Endometrial microvascular endothelial cells (primary cell): Measurements from ENCODE around the gene ATP4A. TPM values are rescaled to one million over a fixed set of nuclear protein-coding genes. Genes with fewer than 3 reads are reported as not detected.
"Not testable (repeated sequence)": the region's sequence is repeated elsewhere in the genome, so short reads cannot be mapped to it uniquely, and the experiment has no call there.

Experiments used
- in situ Hi-C: cut with HindIII; loops from 2 replicates; pipeline ENCODE4 v1.10.0; 2017; ENCODE audit warnings: low sequenced_read_pairs, low pct_unique_long_range_greater_than_20kb; ENCODE audit errors: inconsistent ontology term
- total RNA-seq: library from RNA; depleted of rRNA; stranded (reverse); fragments of >200 nt; gene quantifications from one replicate; pipeline ENCODE4 v1.2.3, GENCODE V29; 2015; ENCODE audit errors: inconsistent ontology term

ATP4A gene
- total RNA-seq: not detected

GRCh38 chr19:35563207-35563829 lies at the start of gene ATP4A:
Gene ATP4A (minus strand): TSS chr19:35563658. CDS start chr19:35563629, 29 bp downstream.
- in situ Hi-C loops: no loop called here

GRCh38 chr19:35612559-35613321 lies 49.3 kb upstream of the ATP4A start, which contains the start of gene HAUS5:
Gene HAUS5 (plus strand): TSS chr19:35612735. CDS start chr19:35612795, 60 bp downstream.
- in situ Hi-C loops: no loop called here

DNA sequence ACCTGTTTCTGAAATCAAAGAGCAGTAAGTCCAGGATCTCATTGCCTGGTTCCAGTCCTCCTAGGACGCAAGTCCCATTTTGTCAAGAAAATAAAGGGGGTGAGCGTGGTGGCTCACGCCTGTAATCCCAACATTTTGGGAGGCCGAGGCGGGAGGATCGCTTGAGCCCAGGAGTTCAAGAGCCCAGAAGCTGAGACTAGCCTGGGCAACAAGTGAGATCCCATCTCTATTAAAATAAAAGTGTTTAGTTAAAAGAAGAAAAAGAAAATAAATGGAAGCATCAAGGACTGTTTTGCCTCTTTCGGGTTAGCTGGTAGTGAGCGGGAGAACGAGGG lies 48.7 kb upstream of the ATP4A start:
- in situ Hi-C loops: no loop called here

- in situ Hi-C loops: no loop called here
Observed at GRCh38 chr19:35609851-35610353, 46.4 kb upstream of the ATP4A start.

- in situ Hi-C loops: no loop called here
Observed at GRCh38 chr19:35608251-35608650, 44.8 kb upstream of the ATP4A start.

DNA sequence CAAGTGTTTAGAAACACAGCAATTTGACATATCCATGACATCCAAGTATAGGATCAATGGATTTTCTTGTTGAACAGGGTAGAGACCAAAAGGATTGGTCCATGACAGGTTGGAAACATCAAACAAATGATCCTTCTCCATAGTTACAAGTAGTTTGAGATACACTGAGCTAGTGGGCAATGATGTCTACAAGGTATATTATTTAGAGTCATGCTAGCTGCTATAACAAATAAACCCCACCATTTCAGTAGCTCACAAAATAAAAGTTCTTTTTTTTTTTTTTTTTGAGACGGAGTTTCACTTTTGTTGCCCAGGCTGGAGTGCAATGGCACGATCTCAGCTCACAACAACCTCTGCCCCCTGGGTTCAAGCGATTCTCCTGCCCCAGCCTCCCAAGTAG lies 44.2 kb upstream of the ATP4A start:
- in situ Hi-C loops: no loop called here

DNA sequence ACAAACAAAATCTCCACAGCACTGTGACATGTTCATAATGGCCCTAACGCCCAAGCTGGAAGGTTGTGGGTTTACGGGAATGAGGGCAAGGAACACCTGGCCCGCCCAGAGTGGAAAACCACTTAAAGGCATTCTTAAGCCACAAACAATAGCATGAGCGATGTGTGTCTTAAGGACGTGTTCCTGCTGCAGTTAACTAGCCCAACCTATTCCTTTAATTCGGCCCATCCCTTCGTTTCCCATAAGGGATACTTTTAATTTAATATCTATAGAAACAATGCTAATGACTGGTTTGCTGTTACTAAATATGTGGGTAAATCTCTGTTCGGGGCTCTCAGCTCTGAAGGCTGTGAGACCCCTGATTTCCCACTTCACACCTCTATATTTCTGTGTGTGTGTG lies 43.7 kb upstream of the ATP4A start:
- in situ Hi-C loops: not testable (repeated sequence)

GRCh38 chr19:35604436-35604835 lies 41.0 kb upstream of the ATP4A start:
- in situ Hi-C loops: not testable (repeated sequence)

DNA sequence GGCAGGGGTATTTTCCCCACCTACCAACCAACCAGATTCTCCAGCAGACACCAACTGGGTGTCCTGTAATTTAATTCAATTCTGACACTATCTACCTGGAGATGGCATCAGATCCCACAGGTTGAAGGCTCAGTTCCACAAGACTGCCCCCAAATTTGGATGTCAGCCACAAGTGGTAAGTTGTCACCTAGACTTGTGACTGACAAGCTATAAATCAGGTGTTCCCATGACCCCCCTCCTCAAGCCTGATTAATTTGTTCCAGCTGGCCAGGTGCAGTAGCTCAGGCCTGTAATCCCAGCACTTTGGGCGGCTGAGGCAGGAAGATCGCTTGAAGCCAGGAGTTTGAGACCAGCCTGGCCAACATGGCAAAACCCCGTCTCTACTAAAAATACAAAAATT lies 38.5 kb upstream of the ATP4A start:
- in situ Hi-C loops: no loop called here

DNA sequence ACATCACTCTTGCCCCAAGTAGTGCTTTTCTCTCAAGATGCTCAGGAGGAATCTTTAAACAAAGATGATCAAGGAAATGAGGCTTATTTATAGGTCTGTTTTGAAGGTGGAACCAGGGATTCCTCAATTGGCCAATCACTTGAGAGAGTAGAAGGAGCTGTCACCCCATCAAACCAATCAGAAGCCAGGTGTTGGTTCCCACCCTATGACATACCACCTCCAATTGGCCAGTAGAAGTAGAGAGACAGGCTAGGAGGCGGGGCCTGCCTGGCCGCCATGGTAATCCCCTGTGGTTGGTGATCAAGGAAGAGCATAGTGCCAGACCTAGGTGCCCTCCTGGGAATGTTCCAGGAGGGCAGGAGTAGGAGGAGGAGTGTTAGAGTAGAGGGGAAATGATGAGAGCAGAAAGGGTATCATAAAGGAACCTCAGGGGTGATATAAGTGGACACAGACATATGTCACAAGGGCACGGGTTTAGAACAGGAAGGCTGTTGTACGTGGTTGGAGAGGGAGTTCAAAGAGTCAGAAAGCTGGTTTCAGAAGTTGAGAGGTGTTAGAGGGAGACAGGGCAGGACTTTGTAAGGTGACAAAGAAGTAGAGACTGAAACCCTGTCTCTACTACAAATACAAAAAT lies 33.0 kb upstream of the ATP4A start:
- in situ Hi-C loops: no loop called here

- in situ Hi-C loops: no loop called here
Observed at GRCh38 chr19:35595928-35596327, 32.5 kb upstream of the ATP4A start.

DNA sequence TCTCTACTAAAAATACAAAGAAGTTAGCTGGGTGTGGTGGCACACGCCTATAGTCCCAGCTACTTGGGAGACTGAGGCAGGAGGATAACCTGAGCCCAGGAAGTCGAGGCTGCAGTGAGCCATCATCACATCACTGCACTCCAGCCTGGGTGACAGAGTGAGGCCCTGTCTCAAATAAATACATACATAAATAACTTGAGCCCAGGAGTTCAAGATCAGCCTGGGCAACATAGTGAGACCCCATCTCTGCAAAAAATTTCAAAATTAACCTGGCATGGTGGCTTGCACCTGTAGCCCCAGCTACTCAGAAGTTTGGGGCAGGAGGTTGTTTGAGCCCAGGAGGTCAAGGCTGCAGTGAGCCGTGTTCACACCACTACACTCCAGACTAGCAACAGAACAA lies 31.6 kb upstream of the ATP4A start:
- in situ Hi-C loops: not testable (repeated sequence)

DNA sequence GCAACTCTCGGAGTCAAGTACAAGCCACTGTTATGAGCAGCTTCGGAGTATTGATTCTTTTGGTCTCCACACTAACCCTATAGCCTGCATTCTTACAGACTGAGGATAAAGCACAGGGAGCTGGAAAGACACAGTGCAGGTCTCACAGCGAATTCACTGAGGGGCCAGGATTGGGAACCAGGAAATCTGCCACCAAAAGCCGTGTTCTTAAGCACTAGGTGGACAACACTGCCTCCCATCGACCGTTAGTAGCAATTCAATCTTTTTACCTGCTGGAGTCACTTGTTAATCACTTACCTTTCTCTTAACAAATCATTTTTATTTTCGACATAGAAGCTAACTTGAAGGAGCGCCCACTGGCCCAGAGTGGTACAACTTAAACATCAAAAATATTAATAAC lies 28.8 kb upstream of the ATP4A start:
- in situ Hi-C loops: no loop called here

- in situ Hi-C loops: no loop called here
Observed at GRCh38 chr19:35590875-35591274, 27.4 kb upstream of the ATP4A start.

DNA sequence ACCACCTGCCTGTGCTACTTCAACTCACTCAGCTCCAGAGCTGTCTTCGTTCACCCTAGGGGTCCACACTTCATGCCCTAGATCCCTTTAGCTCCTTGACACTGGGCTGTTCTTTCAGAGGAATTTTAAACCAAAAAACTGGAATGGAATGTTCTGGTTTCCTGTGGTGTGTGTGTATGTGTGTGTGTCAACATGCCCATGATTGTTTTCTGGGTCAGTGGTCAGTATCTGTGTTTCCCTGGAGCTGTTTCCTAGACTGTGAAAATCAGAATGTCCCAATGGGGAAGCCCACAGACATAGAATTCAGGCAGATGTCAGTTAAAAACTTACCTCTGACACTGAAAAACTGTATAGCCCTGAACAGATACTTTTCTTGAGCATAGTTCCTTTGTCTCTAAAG lies 23.9 kb upstream of the ATP4A start:
- in situ Hi-C loops: no loop called here

GRCh38 chr19:35585848-35586247 lies 22.4 kb upstream of the ATP4A start, which contains the start of gene PMIS2:
Gene PMIS2 (plus strand): TSS chr19:35586173. CDS start chr19:35586260, 87 bp downstream.
- in situ Hi-C loops: no loop called here

DNA sequence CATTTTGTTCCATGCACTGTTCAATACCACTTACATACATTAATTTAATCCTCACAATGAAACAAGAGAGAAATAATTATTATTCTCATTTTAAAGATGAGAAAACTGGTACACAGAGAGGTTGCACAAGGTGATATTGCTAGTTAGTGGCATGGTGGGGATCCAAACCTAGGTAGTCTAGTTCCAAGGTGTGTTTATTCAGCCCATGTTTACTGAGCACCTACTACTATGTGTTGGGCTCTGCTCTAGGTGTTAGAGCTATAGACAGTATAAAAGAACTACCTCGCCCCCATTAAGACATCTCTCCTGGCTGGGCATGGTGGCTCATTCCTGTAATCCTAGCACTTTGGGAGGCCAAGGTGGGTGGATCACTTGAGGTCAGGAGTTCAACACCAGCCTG lies 19.3 kb upstream of the ATP4A start:
- in situ Hi-C loops: no loop called here

DNA sequence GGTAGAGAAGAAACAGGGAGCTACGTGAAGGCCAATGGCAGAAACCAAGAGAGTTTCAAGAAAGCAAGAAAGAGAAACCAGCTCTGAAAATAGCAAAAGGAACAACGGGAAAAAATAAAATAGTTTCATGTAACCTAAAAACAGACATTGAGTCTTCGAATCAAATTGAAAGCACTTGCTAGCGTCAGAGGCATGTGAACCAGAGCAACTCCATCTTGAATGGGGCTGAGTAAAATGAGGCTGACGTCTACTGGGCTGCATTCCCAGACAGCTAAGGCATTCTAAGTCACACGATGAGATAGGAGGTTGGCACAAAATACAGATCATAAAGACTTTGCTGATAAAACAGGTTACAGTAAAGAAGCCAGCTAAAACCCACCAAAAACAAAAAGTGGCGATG lies 15.2 kb upstream of the ATP4A start:
- in situ Hi-C loops: no loop called here

- in situ Hi-C loops: no loop called here
Observed at GRCh38 chr19:35577918-35578317, 14.5 kb upstream of the ATP4A start.

DNA sequence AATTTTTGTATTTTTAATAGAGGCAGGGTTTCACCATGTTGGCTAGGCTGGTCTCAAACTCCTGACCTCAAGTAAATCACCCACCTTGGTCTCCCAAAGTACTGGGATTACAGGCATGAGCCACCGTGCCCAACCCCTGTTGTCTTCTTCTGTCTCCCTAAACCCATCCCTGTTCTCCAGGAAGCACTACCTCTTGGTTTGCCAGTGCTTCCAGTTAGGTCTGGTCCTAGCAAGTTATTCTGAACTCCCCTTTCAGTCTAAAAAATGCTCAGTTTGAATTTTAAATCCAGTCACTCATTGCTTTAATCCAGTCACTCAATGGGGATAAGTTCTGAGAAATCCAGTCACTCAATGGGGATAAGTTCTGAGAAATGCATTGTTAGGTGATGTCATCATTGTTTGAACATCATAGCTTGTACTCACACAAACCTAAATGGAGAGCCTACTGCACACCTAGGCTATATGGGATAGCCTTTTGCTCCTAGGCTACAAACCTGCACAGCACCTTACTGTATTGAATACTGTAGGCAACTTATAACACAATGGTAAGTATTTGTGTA lies 8.0 kb upstream of the ATP4A start:
- in situ Hi-C loops: no loop called here
